Keratinocyte (primary cell): ENCODE data around the gene NUFIP2. TPM values are rescaled to one million over a fixed set of nuclear protein-coding genes. Genes with fewer than 3 reads are reported as not detected.
A peak's percentile ranks its signal among the peaks of the same experiment; 100 is the strongest.

Source experiments
- DNase-seq: peaks from one replicate; pipeline ENCODE4 v3.0.0-alpha.2; 2011; ENCODE audit warnings: low read depth, missing footprints, low spot score
- FAIRE-seq: peaks from 2 replicates; lab custom pipeline; 2011; peaks lifted over from hg19 to GRCh38; lab: Jason Lieb, UNC
- H2AFZ ChIP-seq: 2 replicates; pipeline ENCODE4 v1.6.0; 2012; ENCODE audit warnings: low read length, control low read depth, inconsistent platforms; ENCODE audit not compliant: control insufficient read depth
- H3K27ac ChIP-seq: 2 replicates; pipeline ENCODE4 v1.5.1; 2011; ENCODE audit warnings: low read length; ENCODE audit not compliant: control insufficient read depth, insufficient read depth
- H3K27me3 ChIP-seq: 3 replicates; pipeline ENCODE4 v1.6.0; 2011; ENCODE audit warnings: low read length; ENCODE audit not compliant: control insufficient read depth, insufficient read depth; ENCODE audit errors: extremely low read depth
- H3K36me3 ChIP-seq, 2 experiments: 2 replicates in 1 of 2; 3 replicates in 1 of 2; pipeline ENCODE4 v1.5.1; 2011; ENCODE audit warnings: low read length in 2 of 2, mild to moderate bottlenecking in 1 of 2; ENCODE audit not compliant: control insufficient read depth in 2 of 2, insufficient read depth in 2 of 2; ENCODE audit errors: extremely low read depth in 1 of 2
- H3K4me1 ChIP-seq: 3 replicates; pipeline ENCODE4 v1.5.1; 2011; ENCODE audit warnings: low read length; ENCODE audit not compliant: control insufficient read depth, insufficient read depth; ENCODE audit errors: extremely low read depth
- H3K4me2 ChIP-seq: 3 replicates; pipeline ENCODE4 v1.6.0; 2011; ENCODE audit warnings: low read depth, low read length; ENCODE audit not compliant: control insufficient read depth, insufficient read depth; ENCODE audit errors: extremely low read depth
- H3K4me3 ChIP-seq, 3 experiments: fragments of 200-600 bp in 1 of 3; sonication (generic) in 1 of 3; 2 replicates in 2 of 3; 3 replicates in 1 of 3; pipeline ENCODE4 v1.5.1; 2011 to 2016; ENCODE audit warnings: low read length in 3 of 3, mild to moderate bottlenecking in 3 of 3, control low read depth in 2 of 3, inconsistent platforms in 1 of 3, low read depth in 1 of 3, mixed read lengths in 1 of 3, mixed run types in 1 of 3, moderate library complexity in 1 of 3; ENCODE audit not compliant: control insufficient read depth in 2 of 3, insufficient read depth in 2 of 3; ENCODE audit errors: extremely low read depth in 1 of 3
- H3K79me2 ChIP-seq: 2 replicates; pipeline ENCODE4 v1.6.0; 2012; ENCODE audit warnings: low read length; ENCODE audit not compliant: control insufficient read depth, insufficient read depth
- H3K9ac ChIP-seq: 3 replicates; pipeline ENCODE4 v1.6.0; 2011; ENCODE audit warnings: low read length; ENCODE audit not compliant: control insufficient read depth, insufficient read depth; ENCODE audit errors: extremely low read depth
- H3K9me1 ChIP-seq: 3 replicates; pipeline ENCODE4 v1.6.0; 2011; ENCODE audit warnings: low read length; ENCODE audit not compliant: control insufficient read depth, insufficient read depth; ENCODE audit errors: extremely low read depth
- H3K9me3 ChIP-seq: 2 replicates; pipeline ENCODE4 v1.5.1; 2012; ENCODE audit warnings: low read depth, low read length; ENCODE audit not compliant: control insufficient read depth
- H4K20me1 ChIP-seq: 3 replicates; pipeline ENCODE4 v1.6.0; 2011; ENCODE audit warnings: low read length; ENCODE audit not compliant: control insufficient read depth, insufficient read depth; ENCODE audit errors: extremely low read depth
- EZH2 ChIP-seq: IDR thresholded peaks from one replicate; pipeline ENCODE4 v1.6.1; 2012; ENCODE audit warnings: inconsistent platforms, mild to moderate bottlenecking, low read length, moderate library complexity
- dilution Hi-C: fragments of 300-500 bp; cut with MboI; formaldehyde crosslinking; loops from one replicate; pipeline ENCODE4 v1.7.0; 2020; ENCODE audit warnings: low sequenced_read_pairs; ENCODE audit not compliant: extremely low pct_ligation_motif_present
- polyA plus RNA-seq, 5 experiments: library from polyadenylated mRNA; depleted of rRNA in 3 of 5; stranded (reverse) in 3 of 5; stranded (forward) in 1 of 5; unstranded in 1 of 5; fragments of >200 nt; gene quantifications; 1 replicate in 1 of 5; 2 replicates in 3 of 5; 3 replicates in 1 of 5; pipeline versions ENCODE4 v1.2.1 to v1.2.3, GENCODE V29; 2011 to 2012; ENCODE audit warnings: missing spikeins in 2 of 5, low read depth in 1 of 5, low replicate concordance in 1 of 5
- TF ChIP-seq, protein P1 (sequence below), 3 experiments: IDR thresholded peaks in 1 of 3; conservative IDR thresholded peaks in 1 of 3; optimal IDR thresholded peaks in 1 of 3; 2 replicates in 2 of 3; 3 replicates in 1 of 3; pipeline versions ENCODE3 to v1.5.1; 2011; ENCODE audit warnings: low read length in 3 of 3, mild to moderate bottlenecking in 3 of 3, moderate library complexity in 2 of 3, control low read depth in 1 of 3, inconsistent platforms in 1 of 3; ENCODE audit not compliant: insufficient read depth in 2 of 3; ENCODE audit errors: extremely low read depth in 1 of 3

Gene NUFIP2
- polyA plus RNA-seq, 1 donor (not counting 4 experiments of a cell fraction or from before 2014, with no cell fraction given) = 22.0 TPM

DNA sequence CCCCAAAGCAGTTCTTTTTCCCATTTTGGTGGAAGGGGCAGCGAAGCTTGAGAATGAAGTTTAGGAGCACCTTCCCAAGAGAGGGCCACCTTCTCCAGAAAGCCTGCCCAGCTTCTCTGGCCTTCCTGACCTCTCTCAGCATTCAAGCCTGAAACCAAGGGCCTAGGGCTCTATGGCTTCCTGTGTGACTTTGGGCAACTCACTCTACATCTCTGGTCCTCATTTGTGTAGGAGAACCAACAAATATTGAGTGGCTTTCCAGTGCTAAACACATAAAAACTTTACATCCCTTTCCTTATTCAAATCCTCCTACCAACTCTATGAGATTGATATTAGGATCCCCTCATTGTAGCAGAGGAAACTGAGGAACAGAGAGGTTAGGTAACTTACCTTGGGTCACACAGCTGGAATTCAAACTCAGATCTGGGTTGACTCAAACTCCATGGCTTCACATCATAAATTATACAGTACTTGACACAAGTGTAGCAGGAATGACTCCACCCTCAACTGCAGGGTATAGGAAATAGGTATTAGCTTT is 81.8 kb downstream of the NUFIP2 start:
- no peaks in the 10 kb centered on the region for H3K9me3 ChIP-seq
- H3K27me3 ChIP-seq = no peaks in the 10 kb centered on the region
- TF ChIP-seq, protein P1, sequence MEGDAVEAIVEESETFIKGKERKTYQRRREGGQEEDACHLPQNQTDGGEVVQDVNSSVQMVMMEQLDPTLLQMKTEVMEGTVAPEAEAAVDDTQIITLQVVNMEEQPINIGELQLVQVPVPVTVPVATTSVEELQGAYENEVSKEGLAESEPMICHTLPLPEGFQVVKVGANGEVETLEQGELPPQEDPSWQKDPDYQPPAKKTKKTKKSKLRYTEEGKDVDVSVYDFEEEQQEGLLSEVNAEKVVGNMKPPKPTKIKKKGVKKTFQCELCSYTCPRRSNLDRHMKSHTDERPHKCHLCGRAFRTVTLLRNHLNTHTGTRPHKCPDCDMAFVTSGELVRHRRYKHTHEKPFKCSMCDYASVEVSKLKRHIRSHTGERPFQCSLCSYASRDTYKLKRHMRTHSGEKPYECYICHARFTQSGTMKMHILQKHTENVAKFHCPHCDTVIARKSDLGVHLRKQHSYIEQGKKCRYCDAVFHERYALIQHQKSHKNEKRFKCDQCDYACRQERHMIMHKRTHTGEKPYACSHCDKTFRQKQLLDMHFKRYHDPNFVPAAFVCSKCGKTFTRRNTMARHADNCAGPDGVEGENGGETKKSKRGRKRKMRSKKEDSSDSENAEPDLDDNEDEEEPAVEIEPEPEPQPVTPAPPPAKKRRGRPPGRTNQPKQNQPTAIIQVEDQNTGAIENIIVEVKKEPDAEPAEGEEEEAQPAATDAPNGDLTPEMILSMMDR (optimal IDR thresholded peaks at IDR 0.05 in 1 of 3, IDR thresholded peaks at IDR 0.05 in 1 of 3, conservative IDR thresholded peaks at IDR 0.05 in 1 of 3; ENCODE audit: extremely low read depth in 1 of 3, insufficient read depth in 2 of 3, low read length in 3 of 3) = no peak
- no peak for TF ChIP-seq EZH2
- H4K20me1 ChIP-seq = no peaks in the 10 kb centered on the region
- no peak overlapping the region for H3K27ac ChIP-seq
- H3K4me3 ChIP-seq = no peak overlapping the region
- H2AFZ ChIP-seq = no peak overlapping the region
- H3K4me2 ChIP-seq = peak overlapping the region; percentile 25
- H3K79me2 ChIP-seq = no peaks in the 10 kb centered on the region
- H3K9me1 ChIP-seq = no peaks in the 10 kb centered on the region
- H3K4me1 ChIP-seq = peaks cover 38% of the 10 kb centered on the region
- DNase-seq (no peak), FAIRE-seq (no peak)
- dilution Hi-C loops = no loop called here
- H3K36me3 ChIP-seq = no peaks in the 10 kb centered on the region
- no peak overlapping the region for H3K9ac ChIP-seq

DNA sequence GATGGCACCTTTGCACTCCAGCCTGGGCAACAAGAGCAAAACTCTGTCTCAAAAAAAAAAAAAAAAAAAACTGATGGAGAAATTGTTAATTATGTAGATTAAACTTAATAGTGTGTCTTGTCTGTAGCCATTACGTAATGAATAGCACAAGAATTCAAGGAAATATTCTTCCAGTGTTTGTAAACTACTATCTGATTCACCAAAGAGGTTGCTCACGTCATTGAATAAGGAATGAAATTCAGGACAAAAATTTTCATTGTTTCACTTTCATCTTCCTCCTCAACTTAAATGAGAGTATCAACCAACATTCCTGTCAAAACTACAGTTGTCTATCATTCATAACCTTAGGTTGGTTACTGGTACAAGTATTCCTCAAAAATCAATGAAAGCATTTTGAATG is 83.1 kb downstream of the NUFIP2 start:
- H3K27me3 ChIP-seq = no peaks in the 10 kb centered on the region
- no peak overlapping the region for H3K27ac ChIP-seq
- no peak for TF ChIP-seq EZH2
- TF ChIP-seq, protein P1 (optimal IDR thresholded peaks at IDR 0.05 in 1 of 3, IDR thresholded peaks at IDR 0.05 in 1 of 3, conservative IDR thresholded peaks at IDR 0.05 in 1 of 3; ENCODE audit: extremely low read depth in 1 of 3, insufficient read depth in 2 of 3, low read length in 3 of 3) = no peak
- H2AFZ ChIP-seq = no peak overlapping the region
- no peaks in the 10 kb centered on the region for H3K36me3 ChIP-seq
- H3K9ac ChIP-seq = no peak overlapping the region
- H3K4me3 ChIP-seq = no peak overlapping the region
- DNase-seq (no peak), FAIRE-seq (no peak)
- H3K9me3 ChIP-seq = no peaks in the 10 kb centered on the region
- H3K4me2 ChIP-seq = no peak overlapping the region
- no peaks in the 10 kb centered on the region for H3K79me2 ChIP-seq
- no peaks in the 10 kb centered on the region for H4K20me1 ChIP-seq
- peaks cover 25% of the 10 kb centered on the region for H3K4me1 ChIP-seq
- H3K9me1 ChIP-seq = no peaks in the 10 kb centered on the region
- dilution Hi-C loops = no loop called here
